PC-9 (cell line): ENCODE results near the gene LMAN2.

Experiments
- EZH2 ChIP-seq: fragments of 200-600 bp; sonication (generic); IDR thresholded peaks from 2 replicates; pipeline ENCODE4 v1.8.0; 2017; ENCODE audit warnings: antibody characterized with exemption, low read depth
- TF ChIP-seq, protein P1 (sequence below): fragments of 200-600 bp; sonication (generic); conservative IDR thresholded peaks from 2 replicates; pipeline ENCODE4 v1.6.1; 2017; ENCODE audit warnings: mixed run types, antibody characterized with exemption, mild to moderate bottlenecking, moderate library complexity

DNA sequence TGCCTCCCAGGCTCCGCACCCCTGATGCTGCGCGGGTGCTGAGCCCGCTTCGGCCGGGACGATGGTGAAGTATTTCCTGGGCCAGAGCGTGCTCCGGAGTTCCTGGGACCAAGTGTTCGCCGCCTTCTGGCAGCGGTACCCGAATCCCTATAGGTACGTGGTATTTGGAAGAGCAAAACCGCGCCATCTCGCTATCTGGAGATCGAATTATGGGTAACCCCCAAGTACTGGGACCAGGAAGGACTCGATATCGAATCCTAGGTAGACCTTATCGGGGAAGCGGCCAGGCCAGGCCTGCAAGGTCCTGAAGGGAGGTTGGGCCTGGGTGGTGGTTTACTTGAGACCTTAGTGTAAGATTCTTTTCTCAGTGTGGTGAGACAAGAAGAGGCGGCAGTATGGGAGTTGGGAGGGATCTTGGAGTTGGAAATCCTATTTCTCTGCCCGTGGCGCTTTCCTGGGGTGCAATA lies 47.5 kb downstream of the LMAN2 start:
- TF ChIP-seq, protein P1, sequence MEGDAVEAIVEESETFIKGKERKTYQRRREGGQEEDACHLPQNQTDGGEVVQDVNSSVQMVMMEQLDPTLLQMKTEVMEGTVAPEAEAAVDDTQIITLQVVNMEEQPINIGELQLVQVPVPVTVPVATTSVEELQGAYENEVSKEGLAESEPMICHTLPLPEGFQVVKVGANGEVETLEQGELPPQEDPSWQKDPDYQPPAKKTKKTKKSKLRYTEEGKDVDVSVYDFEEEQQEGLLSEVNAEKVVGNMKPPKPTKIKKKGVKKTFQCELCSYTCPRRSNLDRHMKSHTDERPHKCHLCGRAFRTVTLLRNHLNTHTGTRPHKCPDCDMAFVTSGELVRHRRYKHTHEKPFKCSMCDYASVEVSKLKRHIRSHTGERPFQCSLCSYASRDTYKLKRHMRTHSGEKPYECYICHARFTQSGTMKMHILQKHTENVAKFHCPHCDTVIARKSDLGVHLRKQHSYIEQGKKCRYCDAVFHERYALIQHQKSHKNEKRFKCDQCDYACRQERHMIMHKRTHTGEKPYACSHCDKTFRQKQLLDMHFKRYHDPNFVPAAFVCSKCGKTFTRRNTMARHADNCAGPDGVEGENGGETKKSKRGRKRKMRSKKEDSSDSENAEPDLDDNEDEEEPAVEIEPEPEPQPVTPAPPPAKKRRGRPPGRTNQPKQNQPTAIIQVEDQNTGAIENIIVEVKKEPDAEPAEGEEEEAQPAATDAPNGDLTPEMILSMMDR: no peak
- no peak for TF ChIP-seq EZH2
